ENCODE results near the gene ZMAT5. TPM values are rescaled to one million over a fixed set of nuclear protein-coding genes. Genes with fewer than 3 reads are reported as not detected.

ZMAT5 gene
- polyA plus RNA-seq, 3 donors, result 27.1 to 79.4 (median 59.3) TPM

- 100% methylated on average over 2 of the region's 2 CpGs for WGBS (ENCODE audit: insufficient coverage)
- Histone ChIP-seq H3K9ac (ENCODE audit: insufficient read depth, low read length, poor library complexity, severe bottlenecking) (no peak overlapping the region), H3K27me3 (ENCODE audit: control insufficient read depth in 2 of 2, insufficient read depth in 2 of 2, low read length in 2 of 2) (no peaks in the 10 kb centered on the region), H2AFZ (ENCODE audit: insufficient read depth, low read depth, low read length, poor library complexity, severe bottlenecking) (no peak overlapping the region), H3K4me1 (ENCODE audit: control insufficient read depth in 1 of 2, insufficient read depth in 2 of 2, low read length in 2 of 2) (peaks cover 8% of the 10 kb centered on the region in 2 donors), H3K27ac (ENCODE audit: low read depth in 1 of 2, low read length in 2 of 2) (no peak overlapping the region), H3K9me3 (replicated peaks in 1 of 2; ENCODE audit: control insufficient read depth in 1 of 2, insufficient read depth in 1 of 2, low read length in 2 of 2) (no peaks in the 10 kb centered on the region), H3K36me3 (replicated peaks in 1 of 2; ENCODE audit: control insufficient read depth in 1 of 2, insufficient read depth in 2 of 2, low read length in 2 of 2) (peaks cover 80 to 86% of the 10 kb centered on the region in 2 donors), H3K4me2 (replicated peaks; ENCODE audit: extremely low read depth, low read length, poor library complexity, severe bottlenecking) (no peak overlapping the region), H3K4me3 (replicated peaks in 1 of 3; ENCODE audit: low read depth in 2 of 3, low read length in 3 of 3) (no peak overlapping the region), H3K79me2 (ENCODE audit: insufficient read depth, low read length) (no peaks in the 10 kb centered on the region), H4K20me1 (ENCODE audit: insufficient read depth, low read length) (no peaks in the 10 kb centered on the region)
- H3K27me3 Mint-ChIP-seq (ENCODE audit: low read depth in 3 of 3), result peaks cover 0 to 2% (median 0%) of the 10 kb centered on the region in 3 donors
- DNase-seq, result no peak
- peaks cover 76 to 92% of the 10 kb centered on the region in 2 donors for H3K36me3 Mint-ChIP-seq
- TF ChIP-seq CTCF (IDR thresholded peaks at IDR 0.05), result no peak
- H3K4me3 Mint-ChIP-seq, result no peak overlapping the region
- H3K9me3 Mint-ChIP-seq, result no peaks in the 10 kb centered on the region
- peak overlapping the region in 2 of 7 donors; percentile 22 to 56 for H3K27ac Mint-ChIP-seq
- peaks cover 11% of the 10 kb centered on the region for H3K4me1 Mint-ChIP-seq
- intact Hi-C loops (cut with micrococcal nuclease), result no loop called here
These were observed 38.2 kb upstream of the ZMAT5 start for GRCh38 chr22:29804985-29805384.

DNA sequence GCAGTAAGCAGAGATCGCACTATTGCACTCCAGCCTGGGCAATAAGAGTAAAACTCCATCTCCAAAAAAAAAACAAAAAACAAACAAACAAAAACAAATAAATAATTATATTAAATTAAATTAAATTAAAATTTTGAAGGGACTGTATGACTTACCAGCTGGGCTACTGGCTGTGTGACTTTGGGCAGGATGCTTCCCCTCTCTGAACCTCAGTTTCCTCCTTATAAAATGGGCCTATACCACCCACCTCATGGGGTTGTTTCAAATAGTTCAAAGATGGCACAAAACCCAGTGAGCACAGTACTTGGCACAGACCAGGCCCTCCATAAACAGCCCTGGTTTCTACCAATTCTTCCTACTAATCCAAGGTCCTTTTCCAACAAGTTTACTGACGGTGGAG is 36.4 kb upstream of the ZMAT5 start:
- no peak overlapping the region for H3K4me2 ChIP-seq (replicated peaks; ENCODE audit: extremely low read depth, low read length, poor library complexity, severe bottlenecking)
- Mint-ChIP-seq H3K4me3 (no peak overlapping the region), H3K9me3 (peaks cover 0 to 2% (median 0%) of the 10 kb centered on the region in 7 donors), H3K4me1 (peaks cover 29% of the 10 kb centered on the region), H3K27me3 (ENCODE audit: low read depth in 3 of 3) (peaks cover 0 to 4% (median 0%) of the 10 kb centered on the region in 3 donors), H3K27ac (no peak overlapping the region), H3K36me3 (peaks cover 79 to 88% of the 10 kb centered on the region in 2 donors)
- intact Hi-C loops (cut with micrococcal nuclease), result no loop called here
- no peak for DNase-seq
- H3K27me3 ChIP-seq (ENCODE audit: control insufficient read depth in 2 of 2, insufficient read depth in 2 of 2, low read length in 2 of 2), result no peaks in the 10 kb centered on the region
- peaks cover 72 to 75% of the 10 kb centered on the region in 2 donors for H3K36me3 ChIP-seq (replicated peaks in 1 of 2; ENCODE audit: control insufficient read depth in 1 of 2, insufficient read depth in 2 of 2, low read length in 2 of 2)
- WGBS (ENCODE audit: insufficient coverage), result no CpG with 5 or more reads among the region's 2 CpGs
- peaks cover 26% of the 10 kb centered on the region in 2 donors for H3K4me1 ChIP-seq (ENCODE audit: control insufficient read depth in 1 of 2, insufficient read depth in 2 of 2, low read length in 2 of 2)
- no peak for TF ChIP-seq CTCF (IDR thresholded peaks at IDR 0.05)
- no peaks in the 10 kb centered on the region for H3K9me3 ChIP-seq (replicated peaks in 1 of 2; ENCODE audit: control insufficient read depth in 1 of 2, insufficient read depth in 1 of 2, low read length in 2 of 2)
- no peak overlapping the region for H3K9ac ChIP-seq (ENCODE audit: insufficient read depth, low read length, poor library complexity, severe bottlenecking)
- no peak overlapping the region for H3K27ac ChIP-seq (ENCODE audit: low read depth in 1 of 2, low read length in 2 of 2)
- no peaks in the 10 kb centered on the region for H4K20me1 ChIP-seq (ENCODE audit: insufficient read depth, low read length)
- H2AFZ ChIP-seq (ENCODE audit: insufficient read depth, low read depth, low read length, poor library complexity, severe bottlenecking), result no peak overlapping the region
- peaks cover 5% of the 10 kb centered on the region for H3K79me2 ChIP-seq (ENCODE audit: insufficient read depth, low read length)
- H3K4me3 ChIP-seq (replicated peaks in 1 of 3; ENCODE audit: low read depth in 2 of 3, low read length in 3 of 3), result no peak overlapping the region

All from CD14-positive monocyte (primary cell).